GM19239 (cell line): ENCODE measurements around the gene FBLN2.

Experiments used
- DNase-seq: peaks from one replicate; pipeline ENCODE4 v3.0.0; 2011; ENCODE audit warnings: low spot score; ENCODE audit not compliant: insufficient read length
- FAIRE-seq: peaks from 2 replicates; lab custom pipeline; 2011; peaks lifted over from hg19 to GRCh38; lab: Jason Lieb, UNC

Gene FBLN2

DNA sequence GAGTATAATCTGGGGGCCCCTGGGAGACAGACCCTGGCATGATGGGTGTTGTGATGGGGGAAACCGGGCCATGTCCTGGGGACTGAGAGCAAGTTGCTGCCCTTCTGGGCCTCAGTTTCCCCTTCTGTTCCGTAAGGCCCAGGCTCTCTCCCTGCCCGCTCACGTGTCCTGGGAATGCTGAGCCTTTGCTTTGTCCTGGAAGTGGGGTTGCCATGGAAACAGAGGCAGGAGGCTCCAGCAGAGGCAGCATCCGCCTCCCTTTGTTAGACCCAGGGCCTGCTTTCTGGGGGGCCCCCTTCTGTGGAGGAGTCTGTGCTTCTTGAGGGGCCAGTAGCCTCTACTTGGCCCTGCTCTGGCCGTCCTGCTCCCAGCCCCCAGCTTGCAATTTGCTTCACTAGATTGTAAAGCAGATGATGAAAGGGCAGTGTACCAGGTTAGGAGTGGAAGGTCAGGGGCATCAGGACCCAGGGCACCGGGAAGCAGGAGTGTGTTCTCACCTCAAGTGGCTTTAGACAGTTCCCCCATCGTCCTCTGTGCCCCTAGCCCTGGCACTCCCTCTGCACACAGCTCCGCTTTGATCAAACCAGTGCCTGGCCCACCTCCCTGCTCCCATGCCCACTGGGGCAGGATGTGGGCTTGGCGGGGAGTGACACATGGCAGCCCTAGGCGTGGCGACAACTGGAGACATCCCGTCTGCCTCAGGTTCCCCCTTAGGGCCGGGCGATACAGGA lies 105.6 kb downstream of the FBLN2 start:
- no peak for FAIRE-seq
- no peak for DNase-seq

GRCh38 chr3:13655061-13655913 lies 106.4 kb downstream of the FBLN2 start:
- DNase-seq: no peak
- FAIRE-seq: no peak

DNA sequence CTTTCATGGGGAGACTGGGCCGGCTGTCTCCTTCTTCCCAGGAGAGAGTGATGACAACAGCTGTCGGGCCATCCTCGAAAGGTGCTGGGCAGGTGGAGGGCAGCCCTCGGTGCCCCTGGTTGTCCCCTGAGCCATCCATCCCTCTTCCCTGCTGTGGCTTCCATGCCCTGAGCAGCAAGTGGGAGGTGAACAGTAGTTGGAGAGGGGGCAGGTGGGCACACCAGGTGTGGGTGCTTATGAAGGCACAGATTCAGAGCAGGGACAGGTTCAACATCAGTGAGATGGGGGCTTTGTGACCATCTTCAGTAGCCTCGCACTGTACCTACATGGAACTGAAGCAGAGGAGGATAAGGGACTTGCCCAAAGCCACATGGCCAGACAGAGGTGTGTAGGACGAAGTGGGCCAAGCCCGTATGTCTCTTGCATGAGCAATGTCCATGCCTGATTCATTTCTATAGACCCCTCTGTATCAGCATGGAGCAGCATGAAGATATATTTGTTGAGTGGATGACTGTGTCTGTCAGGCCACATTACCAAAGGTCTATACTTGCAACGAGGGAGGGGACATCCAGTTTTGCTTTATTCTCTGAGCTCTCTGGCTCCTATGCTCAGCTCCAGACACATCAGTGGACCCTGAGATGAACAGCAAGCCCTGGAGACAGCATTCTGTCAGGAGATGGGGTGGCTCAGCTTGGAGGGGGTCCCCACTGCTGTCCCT lies 107.8 kb downstream of the FBLN2 start:
- FAIRE-seq (no peak), DNase-seq (no peak)

DNA sequence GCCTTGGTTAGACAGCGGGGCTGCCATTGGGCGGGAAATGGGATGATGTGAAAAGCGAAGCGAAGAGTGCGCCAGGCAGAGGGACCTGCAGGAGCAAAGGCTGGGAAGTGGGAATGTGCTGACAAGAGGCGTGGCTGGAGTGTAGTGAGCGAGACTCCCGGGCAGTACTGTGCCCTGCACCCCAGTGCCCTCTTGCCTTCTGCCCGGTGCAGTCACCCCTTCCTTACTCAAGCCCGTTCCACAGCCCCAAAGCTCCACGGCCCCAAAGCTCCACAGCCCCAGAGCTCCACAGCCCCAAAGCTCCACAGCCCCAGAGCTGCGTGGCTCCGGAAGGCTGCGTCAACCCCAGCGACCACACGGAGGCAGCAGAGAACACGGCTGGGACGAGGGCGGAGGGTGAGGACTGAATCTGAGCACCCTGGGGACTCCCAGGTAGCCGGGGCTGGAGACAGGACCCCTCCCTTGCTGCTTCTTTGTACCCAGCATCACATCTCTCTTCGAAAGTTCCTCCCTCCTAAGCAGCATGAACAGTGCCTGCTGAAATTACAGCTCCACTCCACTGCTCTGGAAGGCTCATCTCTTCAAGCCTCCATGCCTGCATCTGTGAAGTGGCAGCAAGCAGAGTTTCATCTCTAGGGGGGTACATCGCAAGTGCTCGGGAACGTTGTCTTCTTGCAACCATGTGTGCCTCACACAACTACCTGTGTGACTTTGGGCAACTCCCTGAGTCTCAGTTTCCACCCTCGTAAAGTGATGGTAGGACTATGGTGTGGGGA lies 108.9 kb downstream of the FBLN2 start:
- DNase-seq: peak; percentile 92
- no peak for FAIRE-seq

GRCh38 chr3:13658681-13659080 lies 109.8 kb downstream of the FBLN2 start:
- FAIRE-seq (no peak), DNase-seq (no peak)

GRCh38 chr3:13659221-13659969 lies 110.5 kb downstream of the FBLN2 start:
- FAIRE-seq (no peak), DNase-seq (no peak)

GRCh38 chr3:13660042-13660874 lies 111.3 kb downstream of the FBLN2 start:
- FAIRE-seq: no peak
- DNase-seq: no peak

GRCh38 chr3:13661121-13661520 lies 112.2 kb downstream of the FBLN2 start:
- FAIRE-seq: no peak
- no peak for DNase-seq

DNA sequence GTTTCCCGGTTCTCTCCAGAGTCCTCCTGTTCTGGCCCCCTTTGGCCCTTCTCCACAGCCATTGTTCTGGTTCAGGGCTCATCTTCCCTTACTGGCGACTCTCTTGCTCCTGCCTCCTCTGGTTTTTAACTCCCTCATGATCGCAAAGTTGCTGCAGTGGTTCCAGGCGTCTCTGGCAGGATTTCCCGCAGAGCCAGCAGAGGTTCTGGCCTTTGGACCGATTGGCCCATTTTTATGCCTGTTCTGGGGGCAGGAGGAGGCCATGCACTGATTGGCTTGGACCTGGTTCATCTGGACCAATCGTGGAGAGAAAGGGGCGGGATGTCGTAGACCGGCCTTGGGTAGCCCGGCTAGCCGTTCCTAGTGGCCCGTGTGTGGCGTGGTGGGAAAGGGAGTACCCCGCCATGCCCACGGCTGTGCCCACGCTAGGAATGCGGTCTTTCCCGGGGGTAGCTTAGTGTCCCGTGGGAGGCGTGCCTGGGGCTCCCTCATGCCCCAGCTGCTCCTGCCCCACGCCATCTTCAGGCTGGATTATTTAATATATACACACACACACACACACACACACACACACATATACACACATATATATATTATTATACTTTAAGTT lies 113.4 kb downstream of the FBLN2 start:
- FAIRE-seq (no peak), DNase-seq (no peak)

- no peak for FAIRE-seq
- DNase-seq: no peak
Observed at GRCh38 chr3:13663781-13664535, 115.0 kb downstream of the FBLN2 start.

DNA sequence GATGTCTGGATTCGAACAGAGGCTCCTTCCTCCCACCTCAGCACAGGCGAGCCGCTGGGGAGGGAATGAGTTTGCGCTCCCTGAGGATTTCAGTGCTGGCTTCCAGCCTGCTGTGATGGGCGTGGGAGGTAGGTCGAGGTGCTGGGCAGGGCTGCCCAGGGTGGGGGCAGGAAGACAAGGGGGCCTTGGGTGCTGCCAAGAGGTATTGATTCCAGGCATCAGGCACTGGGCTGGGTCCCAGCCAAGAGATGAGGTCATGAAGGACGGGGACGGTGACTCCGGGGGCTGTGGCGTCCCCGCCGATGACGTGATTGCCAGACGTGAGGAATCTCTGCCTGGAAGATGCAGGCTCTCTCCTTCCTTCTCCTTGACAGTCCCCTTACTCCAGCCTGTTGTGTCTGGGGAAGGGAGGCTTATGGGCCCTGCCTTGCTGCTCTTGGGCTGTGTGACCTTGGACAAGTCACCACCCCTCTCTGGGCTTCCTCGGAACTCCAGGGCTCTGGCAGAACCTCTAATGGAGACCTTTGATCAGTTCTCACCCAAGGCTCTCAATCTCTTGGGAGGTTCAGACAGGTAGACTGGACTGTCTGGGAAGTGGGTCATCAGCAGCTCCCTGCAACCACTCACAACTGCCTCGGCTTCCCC lies 116.8 kb downstream of the FBLN2 start:
- no peak for FAIRE-seq
- no peak for DNase-seq

DNA sequence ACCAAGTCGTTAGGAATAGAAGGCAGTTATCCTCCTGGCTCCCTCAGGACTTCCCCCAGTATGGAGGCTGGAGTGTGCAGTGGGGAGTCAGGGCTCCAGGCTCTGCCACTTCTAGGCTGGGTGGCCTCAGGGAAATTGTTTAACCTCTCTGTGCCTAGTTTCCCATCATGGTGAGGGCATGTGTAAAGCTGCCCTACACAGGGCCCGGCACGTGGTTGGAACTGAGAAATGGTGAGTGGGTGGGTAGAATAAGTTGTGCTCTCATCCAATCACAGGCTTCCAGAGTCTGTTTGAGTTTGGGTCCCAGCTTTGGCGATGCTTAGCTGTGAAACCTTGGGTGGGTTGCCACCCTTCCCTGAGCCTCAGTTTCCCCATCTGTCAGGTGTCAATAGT lies 117.3 kb downstream of the FBLN2 start:
- DNase-seq (no peak), FAIRE-seq (no peak)

- DNase-seq: no peak
- FAIRE-seq: no peak
Observed at GRCh38 chr3:13666781-13667709, 118.1 kb downstream of the FBLN2 start.

- FAIRE-seq: no peak
- DNase-seq: no peak
Observed at GRCh38 chr3:13668136-13668535, 119.2 kb downstream of the FBLN2 start.

GRCh38 chr3:13669457-13669856 lies 120.5 kb downstream of the FBLN2 start:
- no peak for FAIRE-seq

GRCh38 chr3:13670292-13670691 lies 121.4 kb downstream of the FBLN2 start:
- FAIRE-seq (no peak), DNase-seq (no peak)

More at GRCh38 chr3:13669457-13669856, 120.5 kb downstream of the FBLN2 start:
- no peak for DNase-seq
